ENCODE measurements around the gene CPSF6. TPM values are rescaled to one million over a fixed set of nuclear protein-coding genes. Genes with fewer than 3 reads are reported as not detected.
A peak's percentile ranks its signal among the peaks of the same experiment; 100 is the strongest.

The CPSF6 gene
- total and polyA plus RNA-seq, 12 donors = 11.7 to 34.6 (median 28.4) TPM

- Histone ChIP-seq H3K36me3 (no peaks in the 10 kb centered on the region), H3K27ac (no peak overlapping the region), H3K9me3 (no peaks in the 10 kb centered on the region), H3K4me1 (peaks cover 0 to 20% (median 7%) of the 10 kb centered on the region in 9 donors), H3K27me3 (peaks cover 0 to 28% (median 0%) of the 10 kb centered on the region in 7 donors), H3K4me3 (peak overlapping the region in 9 of 10 donors; percentile 5 to 47 (median 40))
- DNase-seq = peak; percentile 76 to 80
- intact Hi-C loops (cut with DNase I) = no loop called here
- TF ChIP-seq CTCF (IDR thresholded peaks at IDR 0.05) = peak in 5 of 9 donors; percentile 13 to 33 (median 23)
- 0 to 2% methylated on average over 19 of the region's 19 CpGs for WGBS, 2 donors
- peak; percentile 76 to 93 (median 87) for ATAC-seq
These were observed 44.8 kb downstream of the CPSF6 start for GRCh38 chr12:69284131-69284530.

GRCh38 chr12:69287556-69287955 lies 48.2 kb downstream of the CPSF6 start:
- ATAC-seq (no peak), DNase-seq (no peak)
- intact Hi-C loops (cut with DNase I) = no loop called here
- H3K9me3 ChIP-seq = no peaks in the 10 kb centered on the region
- H3K4me3 ChIP-seq = no peak overlapping the region
- peaks cover 0 to 37% (median 12%) of the 10 kb centered on the region in 7 donors for H3K27me3 ChIP-seq
- no peak for TF ChIP-seq CTCF (IDR thresholded peaks at IDR 0.05)
- H3K36me3 ChIP-seq = no peaks in the 10 kb centered on the region
- H3K4me1 ChIP-seq = peaks cover 0 to 26% (median 7%) of the 10 kb centered on the region in 9 donors
- 63 to 70% methylated on average over 3 of the region's 3 CpGs for WGBS, 2 donors
- H3K27ac ChIP-seq = no peak overlapping the region

- Histone ChIP-seq H3K9me3 (no peaks in the 10 kb centered on the region), H3K4me3 (no peak overlapping the region), H3K27ac (no peak overlapping the region), H3K36me3 (no peaks in the 10 kb centered on the region), H3K27me3 (peaks cover 0 to 28% (median 13%) of the 10 kb centered on the region in 7 donors), H3K4me1 (peaks cover 0 to 7% (median 0%) of the 10 kb centered on the region in 9 donors)
- 33 to 35% methylated on average over 9 of the region's 9 CpGs for WGBS, 2 donors
- TF ChIP-seq CTCF (IDR thresholded peaks at IDR 0.05) = peak; percentile 34 to 94 (median 67)
- peak; percentile 35 to 62 for DNase-seq
- intact Hi-C loops (cut with DNase I) = no loop called here
- ATAC-seq = peak; percentile 72 to 92 (median 79)
These were observed 51.3 kb downstream of the CPSF6 start for GRCh38 chr12:69290545-69291277.

DNA sequence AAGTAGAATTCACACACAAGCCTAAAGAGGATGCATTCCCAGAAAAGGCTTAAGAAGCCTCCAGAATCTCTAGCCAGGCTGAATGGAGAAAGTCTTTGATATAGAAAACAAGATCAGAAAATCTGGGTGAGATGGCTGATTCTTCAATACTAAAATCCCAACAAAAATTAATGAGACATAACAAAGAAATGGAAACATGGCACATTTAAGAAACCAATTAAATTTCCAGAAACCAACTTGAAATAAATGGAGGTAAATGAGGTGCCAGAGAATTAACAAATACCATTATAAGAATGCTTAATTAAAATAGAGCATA lies 51.9 kb downstream of the CPSF6 start:
- DNase-seq = no peak
- H3K27me3 ChIP-seq = peaks cover 0 to 27% (median 16%) of the 10 kb centered on the region in 7 donors

More for the DNA sequence above, 51.9 kb downstream of the CPSF6 start:
- ATAC-seq = no peak
- H3K27ac ChIP-seq = no peak overlapping the region
- intact Hi-C loops (cut with DNase I) = no loop called here
- peaks cover 0 to 7% (median 0%) of the 10 kb centered on the region in 9 donors for H3K4me1 ChIP-seq
- no peak overlapping the region for H3K4me3 ChIP-seq
- peak in 1 of 9 donors; percentile 2 for TF ChIP-seq CTCF (IDR thresholded peaks at IDR 0.05)
- H3K36me3 ChIP-seq = no peaks in the 10 kb centered on the region
- no peaks in the 10 kb centered on the region for H3K9me3 ChIP-seq

Measured in heart right ventricle (tissue), 16 donors.